Suprapubic skin (tissue), 4 donors: Measurements from ENCODE around the gene IZUMO1R.

Source experiments
- CTCF ChIP-seq, 2 donors: fragments of 200-600 bp in 1 of 2; fragments of 450-650 bp in 1 of 2; sonication (generic) in 1 of 2; IDR thresholded peaks; one replicate each; pipeline ENCODE4 v1.5.1; 2016 to 2019; ENCODE audit warnings: antibody characterized with exemption in 2 of 2, mild to moderate bottlenecking in 1 of 2, moderate library complexity in 1 of 2
- EP300 ChIP-seq: sonication (generic); formaldehyde crosslinking; IDR thresholded peaks from one replicate; pipeline ENCODE4 v1.6.1; 2017; ENCODE audit warnings: antibody characterized with exemption
- POLR2A ChIP-seq, 2 donors: fragments of 450-650 bp; IDR thresholded peaks; one replicate each; pipeline ENCODE4 v1.6.1; 2017; ENCODE audit warnings: antibody characterized with exemption in 2 of 2, mild to moderate bottlenecking in 2 of 2, moderate library complexity in 2 of 2
- POLR2AphosphoS5 ChIP-seq, 3 donors: sonication (generic); formaldehyde crosslinking; IDR thresholded peaks; one replicate each; pipeline ENCODE4 v1.6.1; 2017; ENCODE audit warnings: antibody characterized with exemption in 3 of 3

- no peak for TF ChIP-seq CTCF (IDR thresholded peaks at IDR 0.05)
- TF ChIP-seq POLR2AphosphoS5 (IDR thresholded peaks at IDR 0.05) = no peak
- TF ChIP-seq POLR2A (IDR thresholded peaks at IDR 0.05) = no peak
- no peak for TF ChIP-seq EP300
These were observed 39.1 kb downstream of the IZUMO1R start for GRCh38 chr11:94343495-94343894.
